GM21423 (cell line): Measurements from ENCODE around the gene ETFDH.
"Not testable (repeated sequence)": the region's sequence is repeated elsewhere in the genome, so short reads cannot be mapped to it uniquely, and the experiment has no call there.

Experiments used
- ATAC-seq: cut with Tn5 transposase; IDR thresholded peaks from one replicate; pipeline ENCODE4 v1.9.1; 2021; ENCODE audit warnings: mild to moderate bottlenecking, moderate library complexity; ENCODE audit not compliant: unreplicated experiment

Gene ETFDH

GRCh38 chr4:158676076-158676475 lies 4.0 kb downstream of the ETFDH start:
- ATAC-seq: no peak

GRCh38 chr4:158678767-158679166 lies 6.7 kb downstream of the ETFDH start:
- ATAC-seq: no peak

DNA sequence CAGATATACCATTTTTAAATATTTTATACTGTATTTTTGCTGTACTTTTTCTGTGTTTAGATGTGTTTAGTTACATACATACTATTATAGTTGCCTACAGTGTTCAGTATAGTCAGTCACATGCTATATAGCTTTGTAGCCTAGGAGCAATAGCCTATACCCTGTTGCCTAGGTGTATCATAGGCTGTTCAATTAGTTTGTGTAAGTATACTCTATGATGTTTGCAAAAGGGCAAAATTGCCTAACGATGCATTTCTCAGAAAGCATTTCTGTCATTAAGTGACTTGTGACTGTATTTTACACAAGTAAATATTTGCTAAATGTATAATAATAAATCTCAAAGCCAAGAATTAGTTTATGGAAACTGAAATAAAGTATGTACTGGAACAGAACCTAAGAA lies 9.5 kb downstream of the ETFDH start:
- no peak for ATAC-seq

DNA sequence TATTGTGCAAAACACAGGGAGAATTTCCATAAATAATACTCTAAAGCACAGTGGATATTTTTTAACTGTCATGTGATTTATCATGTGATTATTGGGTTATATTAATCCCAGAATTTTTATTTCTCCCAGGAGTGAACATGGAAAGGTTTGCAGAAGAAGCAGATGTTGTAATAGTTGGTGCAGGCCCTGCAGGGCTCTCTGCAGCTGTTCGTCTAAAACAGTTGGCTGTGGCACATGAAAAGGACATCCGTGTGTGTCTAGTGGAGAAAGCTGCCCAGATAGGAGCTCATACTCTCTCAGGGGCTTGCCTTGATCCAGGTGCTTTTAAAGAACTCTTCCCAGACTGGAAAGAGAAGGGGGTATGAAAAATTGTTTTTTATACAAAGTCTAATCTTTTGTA lies 10.0 kb downstream of the ETFDH start:
- no peak for ATAC-seq

GRCh38 chr4:158688813-158689212 lies 16.7 kb downstream of the ETFDH start:
- ATAC-seq: no peak

- no peak for ATAC-seq
Observed at GRCh38 chr4:158704274-158704673, 32.2 kb downstream of the ETFDH start.

GRCh38 chr4:158710814-158711213 lies 38.7 kb downstream of the ETFDH start:
- no peak for ATAC-seq

DNA sequence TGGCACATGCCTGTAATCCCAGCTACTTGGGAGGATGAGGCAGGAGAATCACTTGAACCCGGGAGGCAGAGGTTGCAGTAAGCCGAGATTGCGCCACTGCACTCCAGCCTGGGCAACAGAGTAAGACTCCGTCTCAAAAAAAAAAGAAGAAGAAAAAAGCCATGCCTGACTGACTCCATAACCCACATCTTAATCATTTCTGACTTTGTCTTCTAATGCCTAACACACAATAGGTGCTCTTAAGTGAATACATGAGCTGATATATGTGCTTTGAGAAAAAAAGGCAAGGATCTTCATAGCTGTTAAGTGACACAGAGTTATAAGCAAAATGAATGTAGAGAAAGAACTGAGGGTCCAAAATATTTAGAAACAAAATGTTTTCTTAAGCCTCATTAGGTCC lies 40.5 kb downstream of the ETFDH start:
- not testable (repeated sequence) for ATAC-seq

GRCh38 chr4:158714937-158715336 lies 42.8 kb downstream of the ETFDH start:
- ATAC-seq: no peak

DNA sequence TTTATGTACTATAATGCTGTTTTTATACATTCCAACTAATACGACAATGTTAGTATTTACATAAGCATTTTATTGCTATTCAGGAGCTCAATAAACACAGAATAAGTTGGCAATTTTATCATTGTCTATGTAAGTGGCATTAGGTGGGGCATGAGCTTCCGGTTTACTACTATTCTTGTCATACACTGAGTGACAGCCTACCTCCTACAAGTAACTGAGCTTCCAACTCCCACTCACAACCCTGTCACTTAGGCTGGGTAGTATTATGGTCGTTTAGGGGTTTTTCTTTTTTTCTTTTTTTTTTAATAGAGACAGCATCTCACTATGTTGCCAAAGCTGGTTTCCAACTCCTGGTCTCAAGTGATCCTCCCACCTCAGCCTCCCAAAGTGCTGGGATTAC lies 43.7 kb downstream of the ETFDH start:
- ATAC-seq: no peak

DNA sequence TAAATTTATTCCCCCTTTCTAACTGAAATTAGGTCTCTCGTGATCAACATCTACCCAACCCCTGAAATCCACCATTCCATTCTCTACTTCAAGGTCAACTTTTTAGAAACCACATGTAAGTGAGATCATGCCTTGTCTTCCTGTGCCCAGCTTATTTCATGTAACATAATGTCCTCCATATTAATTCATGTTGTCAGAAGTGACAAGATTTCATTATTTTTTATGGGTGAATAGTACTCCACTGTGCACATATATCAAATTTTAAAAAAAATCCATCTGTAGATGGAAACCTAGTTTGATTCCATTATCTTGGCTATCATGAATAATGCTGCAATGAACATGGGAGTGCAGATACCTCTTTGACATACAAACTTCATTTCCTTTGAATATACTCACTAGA lies 49.6 kb downstream of the ETFDH start:
- no peak for ATAC-seq

GRCh38 chr4:158722291-158722916 lies 50.3 kb downstream of the ETFDH start:
- peak; percentile 3 for ATAC-seq

DNA sequence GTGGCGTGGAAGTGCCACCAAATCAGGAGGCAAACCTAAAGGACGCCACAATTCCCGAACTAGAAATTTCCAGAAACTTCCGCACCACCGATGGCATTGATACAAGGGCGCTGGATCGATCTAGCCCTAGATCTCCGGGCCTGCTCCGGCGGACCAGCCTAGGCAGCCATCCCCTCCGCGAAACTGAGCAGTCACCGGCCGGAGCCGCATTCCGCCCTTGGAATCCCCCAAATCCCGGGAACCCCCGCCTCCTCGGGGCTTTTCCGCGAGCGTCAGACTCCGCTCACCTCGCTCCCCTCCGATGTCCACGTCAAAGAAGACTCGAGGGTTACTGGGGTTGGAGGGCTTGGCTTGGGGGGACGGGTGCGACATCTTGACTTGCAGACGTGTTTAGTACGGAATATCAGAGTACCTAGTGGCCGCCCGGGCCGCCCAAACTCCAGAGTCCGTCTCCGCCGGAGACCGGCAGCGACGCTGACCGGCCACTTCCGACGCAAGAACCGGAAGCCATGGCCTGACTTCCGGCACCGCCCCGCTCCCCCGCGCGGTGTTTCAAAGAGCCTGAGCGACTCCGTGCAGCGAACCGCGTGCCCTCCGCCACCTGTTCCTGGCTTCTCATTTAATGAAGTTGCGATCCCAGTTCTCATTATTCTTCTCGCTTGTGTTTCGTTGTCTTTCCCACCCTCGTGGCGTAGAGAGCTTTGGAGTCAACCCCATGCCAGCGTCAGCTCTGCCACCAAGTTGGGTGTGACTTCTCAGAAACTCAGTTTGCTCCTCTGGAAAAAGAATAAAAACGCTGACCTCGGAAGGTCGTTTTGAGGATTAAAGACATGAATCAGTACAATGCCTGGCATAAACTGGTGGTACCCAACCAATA lies 51.1 kb downstream of the ETFDH start, which contains the start of gene PPID:
Gene PPID, minus strand, starts transcription at position 480 of the 877 bp plus-strand sequence. Its CDS starts 108 bp downstream, at position 372.
- ATAC-seq: peak; percentile 99

GRCh38 chr4:158724637-158725036 lies 52.5 kb downstream of the ETFDH start:
- no peak for ATAC-seq

- no peak for ATAC-seq
Observed at GRCh38 chr4:158726633-158727032, 54.5 kb downstream of the ETFDH start.

GRCh38 chr4:158728236-158728635 lies 56.1 kb downstream of the ETFDH start:
- no peak for ATAC-seq

DNA sequence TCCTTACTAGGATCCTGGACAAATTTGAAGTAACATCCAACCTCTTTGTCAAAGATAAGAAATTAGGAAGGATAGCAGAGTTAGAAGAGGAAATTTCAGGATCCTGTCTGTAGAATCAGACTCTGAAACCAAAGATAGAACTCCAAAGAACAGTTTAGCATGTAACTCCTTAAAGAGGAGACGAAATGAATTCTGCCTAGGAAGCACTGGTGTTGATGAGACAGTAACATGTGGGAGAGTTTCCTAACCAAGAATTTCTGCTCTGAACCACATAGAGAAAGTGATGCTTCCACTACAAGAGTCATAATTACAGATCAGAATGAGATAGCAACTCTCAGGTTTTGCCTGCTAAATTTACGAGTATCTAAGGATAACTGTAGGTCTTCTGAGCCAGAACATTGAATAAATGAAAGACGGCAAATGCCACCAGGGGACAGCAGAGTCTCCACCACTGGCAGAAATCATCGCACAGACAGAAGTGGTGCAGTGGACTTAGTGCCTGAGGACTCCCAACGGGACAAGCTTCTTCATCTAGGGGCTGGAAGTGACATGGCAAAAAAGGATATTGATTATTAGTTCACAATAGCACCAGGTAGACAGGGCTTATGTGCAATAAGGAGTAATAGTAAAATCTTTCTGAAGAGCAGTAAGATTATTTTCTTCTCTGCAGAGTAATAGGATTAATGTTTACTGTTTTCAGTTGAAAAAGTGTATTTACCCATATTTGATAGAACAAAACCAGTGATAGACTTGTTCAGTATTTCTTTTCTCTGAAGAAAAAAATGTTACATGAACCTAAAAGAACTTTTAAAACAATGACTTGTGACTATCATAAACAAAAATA lies 57.8 kb downstream of the ETFDH start:
- peak; percentile 95 for ATAC-seq

DNA sequence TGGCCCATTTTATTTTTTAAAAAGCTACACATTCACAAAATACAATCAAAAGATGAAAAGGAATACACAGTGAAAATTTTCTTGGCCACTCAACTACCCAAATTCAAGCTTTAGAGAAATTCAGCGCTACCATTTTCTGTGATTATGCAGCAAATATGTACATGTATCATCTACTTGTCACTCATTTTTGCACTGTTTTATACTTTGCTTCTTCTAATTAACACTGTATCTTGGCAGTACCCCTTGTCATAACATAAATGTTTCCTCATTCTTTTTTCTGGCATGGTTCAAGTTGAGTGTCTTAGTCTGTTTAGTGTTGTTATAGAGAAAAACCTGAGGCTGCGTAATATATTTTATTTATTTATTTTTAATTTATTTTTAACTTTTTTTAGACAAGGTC lies 66.8 kb downstream of the ETFDH start:
- no peak for ATAC-seq

DNA sequence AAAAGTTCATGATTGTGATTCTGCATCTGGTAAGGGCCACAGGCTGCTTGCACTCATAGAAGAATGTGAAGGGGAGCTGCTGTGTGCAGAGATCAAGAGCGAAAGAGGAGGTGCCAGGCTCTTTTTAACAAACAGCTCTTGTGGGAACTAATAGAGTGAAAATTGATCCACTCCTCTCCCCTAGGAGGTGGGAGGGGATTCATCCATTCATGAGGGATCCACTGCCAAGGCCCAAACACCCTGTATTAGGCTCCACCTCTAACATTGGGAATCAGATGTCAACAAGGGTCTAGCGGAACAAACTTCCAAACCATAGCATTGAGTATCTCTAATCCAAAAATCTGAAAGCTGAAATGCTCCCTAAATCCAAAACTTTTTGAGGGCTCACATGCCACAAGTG lies 67.5 kb downstream of the ETFDH start:
- no peak for ATAC-seq

- no peak for ATAC-seq
Observed at GRCh38 chr4:158741326-158742021, 69.4 kb downstream of the ETFDH start.

- not testable (repeated sequence) for ATAC-seq
Observed at GRCh38 chr4:158746537-158746936, 74.4 kb downstream of the ETFDH start.
